GM18505 (cell line): Measurements from ENCODE around the gene FADS2.

Experiments used
- ATAC-seq: cut with Tn5 transposase; IDR thresholded peaks from one replicate; pipeline ENCODE4 v1.9.1; 2021; ENCODE audit not compliant: unreplicated experiment
- POLR2A ChIP-seq: IDR thresholded peaks from 4 replicates; pipeline ENCODE4 v1.6.1; 2011; ENCODE audit warnings: borderline replicate concordance; ENCODE audit not compliant: insufficient read depth, insufficient read length; ENCODE audit errors: extremely low read depth

FADS2 gene

DNA sequence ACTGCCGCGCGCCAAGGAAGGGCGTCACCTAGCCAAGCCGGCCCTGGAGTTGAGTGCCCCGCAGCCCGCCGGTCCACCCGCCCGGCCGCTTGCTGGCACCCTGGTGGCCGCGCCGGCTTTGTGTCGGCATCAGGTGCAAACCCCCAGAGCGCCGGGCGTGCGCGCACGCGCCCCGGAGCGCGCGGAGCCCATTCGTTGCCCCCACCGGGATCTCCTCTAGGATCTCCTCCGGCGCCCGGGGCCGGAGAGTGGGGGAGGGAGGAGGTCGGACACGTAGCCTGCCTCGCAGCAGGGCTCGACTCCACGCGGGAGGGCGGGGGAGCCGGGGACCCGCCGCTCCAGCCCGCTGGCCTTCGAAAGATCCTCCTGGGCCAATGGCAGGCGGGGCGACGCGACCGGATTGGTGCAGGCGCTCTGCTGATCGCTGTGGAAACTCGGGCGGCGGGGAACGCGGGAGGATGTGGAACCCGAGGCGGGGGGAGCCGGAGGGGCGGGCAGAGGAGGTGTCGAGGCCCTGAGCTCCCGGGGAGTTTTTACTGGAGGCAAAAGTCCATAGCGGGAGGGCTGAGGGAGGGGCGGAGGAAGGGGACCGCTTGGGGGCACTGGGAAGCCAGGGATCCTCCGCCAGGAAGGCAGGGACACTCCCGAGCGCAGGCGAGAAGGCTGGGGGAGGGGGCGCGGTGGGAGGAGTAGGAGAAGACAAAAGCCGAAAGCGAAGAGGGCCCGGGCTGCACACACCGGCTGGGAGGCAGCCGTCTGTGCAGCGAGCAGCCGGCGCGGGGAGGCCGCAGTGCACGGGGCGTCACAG lies at the start of gene FADS2:
FADS2 (plus strand) TSS at position 730 of the 808 bp plus-strand sequence. CDS start 91 bp downstream, outside the sequence.
- peak; percentile 76 for TF ChIP-seq POLR2A
- ATAC-seq, result peak; percentile 57

DNA sequence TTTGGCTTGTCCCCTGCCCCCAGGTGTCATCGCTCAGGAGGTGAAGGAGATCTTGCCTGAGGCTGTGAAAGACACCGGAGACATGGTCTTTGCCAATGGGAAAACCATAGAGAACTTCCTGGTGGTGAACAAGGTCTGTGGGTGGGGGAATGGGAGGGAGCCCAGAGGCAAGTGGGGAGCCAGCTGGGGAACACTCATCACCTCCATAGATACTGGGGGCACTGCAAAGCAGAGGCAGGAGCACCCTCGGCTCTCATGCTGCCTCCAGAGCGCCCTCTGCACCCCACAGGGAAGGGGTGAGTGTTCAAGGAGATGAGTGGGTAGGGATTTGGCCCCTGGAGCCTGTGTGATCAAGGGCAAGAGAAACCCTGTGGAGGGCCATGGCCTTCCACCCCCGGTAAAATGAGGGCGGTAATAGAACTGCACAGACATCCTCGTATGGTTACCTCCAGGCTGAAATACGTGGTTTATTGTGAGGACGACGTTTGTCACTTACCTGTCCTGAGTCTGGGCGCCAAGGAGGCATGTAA lies 49.7 kb upstream of the FADS2 start:
- no peak for ATAC-seq
- no peak for TF ChIP-seq POLR2A

DNA sequence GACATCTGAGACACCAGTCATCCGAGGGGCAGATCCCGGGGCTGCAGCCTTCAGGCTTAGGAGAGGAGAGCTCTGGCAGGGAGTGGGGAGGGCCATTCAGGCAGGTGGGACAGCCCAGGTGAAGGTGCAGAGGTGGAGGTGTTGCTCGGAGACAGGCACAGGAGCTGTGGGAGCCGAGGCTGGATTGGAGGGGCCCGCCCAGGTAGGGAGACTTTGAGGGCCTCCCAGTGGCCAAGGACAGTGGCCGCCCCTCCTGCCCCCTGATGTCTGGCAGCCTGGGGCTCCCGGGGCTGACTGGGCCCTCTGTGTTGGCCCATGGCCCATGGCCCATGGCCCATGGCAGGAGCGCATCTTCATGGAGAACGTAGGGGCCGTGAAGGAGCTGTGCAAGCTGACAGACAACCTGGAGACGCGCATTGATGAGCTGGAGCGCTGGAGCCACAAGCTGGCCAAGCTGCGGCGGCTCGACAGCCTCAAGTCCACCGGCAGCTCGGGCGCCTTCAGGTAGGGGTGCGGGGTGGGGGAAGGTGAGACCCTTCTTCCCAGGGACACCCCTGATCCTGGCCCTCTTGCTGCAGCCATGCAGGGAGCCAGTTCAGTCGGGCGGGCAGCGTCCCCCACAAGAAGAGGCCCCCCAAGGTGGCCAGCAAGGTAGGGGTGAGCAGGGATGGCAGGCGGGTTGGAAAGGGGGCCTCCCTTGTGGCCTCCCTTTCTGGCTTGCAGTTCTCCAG lies 49.0 kb upstream of the FADS2 start:
- TF ChIP-seq POLR2A, result no peak
- ATAC-seq, result no peak

DNA sequence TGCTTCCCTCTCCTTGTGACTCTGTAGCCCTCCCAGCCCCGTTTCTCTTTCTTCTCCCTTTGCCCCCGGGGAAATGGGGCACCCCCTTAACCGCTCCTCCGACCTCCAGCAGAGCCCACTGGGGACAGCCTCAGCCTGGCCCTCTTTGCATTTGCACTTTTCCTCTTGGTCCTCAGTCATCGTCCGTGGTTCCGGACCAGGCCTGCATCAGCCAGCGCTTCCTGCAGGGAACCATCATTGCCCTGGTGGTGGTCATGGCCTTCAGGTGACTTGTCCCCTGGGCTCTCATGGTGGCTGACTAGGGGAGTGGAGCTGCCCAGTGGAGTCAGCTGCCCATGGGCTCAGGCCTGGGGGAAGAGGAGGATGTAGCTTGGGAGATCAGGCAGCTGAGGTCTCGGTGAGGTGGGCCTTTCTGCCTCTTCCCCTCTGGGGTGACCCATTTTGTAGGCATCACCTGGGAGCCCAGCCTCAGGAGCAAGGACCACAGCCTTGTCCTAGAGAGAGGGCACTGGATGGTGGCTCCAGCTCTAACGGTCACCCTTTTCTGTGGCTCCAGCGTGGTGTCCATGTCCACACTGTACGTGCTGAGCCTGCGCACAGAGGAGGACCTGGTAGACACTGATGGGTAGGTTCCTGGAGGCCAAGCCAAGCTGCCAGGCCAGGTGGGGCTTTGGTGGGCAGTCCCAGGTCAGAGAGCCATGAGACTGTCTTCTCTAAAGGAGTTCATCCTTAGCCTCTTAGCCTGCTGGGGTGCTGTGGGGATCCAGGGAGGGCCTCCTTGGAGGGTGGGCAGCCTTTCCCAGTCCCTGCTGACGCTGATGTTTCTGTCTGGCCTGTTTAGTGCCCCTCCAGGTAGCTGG lies 48.2 kb upstream of the FADS2 start:
- no peak for TF ChIP-seq POLR2A
- no peak for ATAC-seq

DNA sequence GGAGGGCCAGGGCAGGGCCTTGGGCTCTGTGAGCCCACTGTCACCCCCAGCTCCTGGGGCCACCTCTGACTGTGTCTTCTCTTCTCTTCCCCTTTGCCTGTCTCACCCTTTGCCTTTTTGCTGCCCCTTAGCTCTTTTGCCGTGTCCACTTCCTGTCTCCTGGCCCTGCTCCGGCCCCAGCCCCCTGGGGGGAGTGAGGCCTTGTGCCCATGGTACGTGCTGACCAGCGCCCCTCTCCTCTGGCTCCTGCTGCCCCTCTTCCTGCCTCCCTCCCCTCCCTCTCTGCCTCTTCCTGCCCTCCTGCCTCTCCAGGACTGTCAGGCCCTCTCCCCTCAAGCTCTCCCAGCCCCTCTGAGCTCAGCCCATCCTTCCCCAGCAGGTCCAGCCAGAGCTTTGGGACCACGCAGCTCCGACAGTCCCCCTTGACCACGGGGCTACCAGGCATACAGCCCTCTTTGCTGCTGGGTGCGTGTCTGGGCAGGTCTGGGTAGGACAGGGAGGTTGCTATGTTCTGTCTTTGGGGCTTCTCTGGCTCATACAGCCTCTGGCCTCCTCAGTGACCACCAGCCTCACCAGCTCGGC lies 47.4 kb upstream of the FADS2 start:
- ATAC-seq, result no peak
- TF ChIP-seq POLR2A, result no peak

DNA sequence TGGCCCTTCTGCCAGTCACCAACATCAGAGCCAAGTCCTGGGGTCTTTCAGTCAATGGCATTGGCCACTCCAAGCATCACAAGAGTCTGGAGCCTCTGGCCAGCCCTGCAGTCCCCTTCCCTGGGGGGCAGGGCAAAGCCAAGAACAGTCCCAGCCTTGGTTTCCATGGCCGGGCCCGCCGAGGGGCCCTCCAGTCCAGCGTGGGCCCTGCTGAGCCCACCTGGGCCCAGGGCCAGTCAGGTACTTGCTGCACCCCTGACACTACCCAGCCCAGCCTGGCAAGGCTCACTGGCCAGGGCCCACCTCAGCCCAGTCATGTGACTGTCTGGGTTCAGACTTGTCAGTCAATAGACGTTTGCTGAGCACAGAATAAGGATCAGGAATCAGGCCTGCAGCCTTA lies 46.5 kb upstream of the FADS2 start:
- ATAC-seq, result no peak
- TF ChIP-seq POLR2A, result no peak

DNA sequence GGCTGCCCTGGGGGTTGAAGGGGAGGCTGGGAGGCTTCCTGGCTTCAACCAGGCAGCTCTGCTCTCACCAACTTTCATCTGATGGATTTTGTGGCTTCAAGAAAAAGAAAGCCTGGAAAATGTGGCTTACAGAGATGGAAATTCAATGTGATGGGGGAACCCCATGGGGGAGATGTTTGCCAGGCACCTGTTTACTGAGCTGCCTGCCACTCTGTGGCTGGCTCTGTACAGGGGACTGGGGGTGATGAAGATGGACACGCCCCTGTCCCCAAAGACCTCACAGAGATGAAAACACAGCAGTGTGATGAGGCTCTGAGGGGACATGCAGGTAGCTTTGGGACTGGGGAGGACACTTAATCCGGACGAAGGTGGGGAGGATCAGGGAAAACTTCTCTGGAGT lies 45.8 kb upstream of the FADS2 start:
- TF ChIP-seq POLR2A, result no peak
- no peak for ATAC-seq

DNA sequence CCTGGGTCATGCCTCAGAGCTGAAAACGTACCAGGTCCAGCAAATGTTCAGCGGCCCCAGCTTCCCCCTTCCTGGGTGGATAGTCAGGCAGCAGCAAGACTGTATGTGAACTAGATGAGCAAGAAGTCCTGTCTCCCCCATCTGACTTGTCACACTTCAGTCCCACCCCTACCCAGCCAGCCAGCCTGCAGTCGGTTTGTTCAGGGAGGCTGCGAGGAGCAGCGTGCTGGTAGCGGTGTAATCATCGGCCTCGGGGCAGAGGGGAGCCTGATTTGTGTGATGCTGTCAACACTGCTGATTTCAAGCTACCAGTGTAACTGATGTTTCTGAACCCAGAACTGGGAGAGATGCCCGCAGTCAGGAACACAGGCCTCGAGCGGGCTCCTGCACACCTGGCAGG lies 45.3 kb upstream of the FADS2 start:
- TF ChIP-seq POLR2A, result no peak
- no peak for ATAC-seq

DNA sequence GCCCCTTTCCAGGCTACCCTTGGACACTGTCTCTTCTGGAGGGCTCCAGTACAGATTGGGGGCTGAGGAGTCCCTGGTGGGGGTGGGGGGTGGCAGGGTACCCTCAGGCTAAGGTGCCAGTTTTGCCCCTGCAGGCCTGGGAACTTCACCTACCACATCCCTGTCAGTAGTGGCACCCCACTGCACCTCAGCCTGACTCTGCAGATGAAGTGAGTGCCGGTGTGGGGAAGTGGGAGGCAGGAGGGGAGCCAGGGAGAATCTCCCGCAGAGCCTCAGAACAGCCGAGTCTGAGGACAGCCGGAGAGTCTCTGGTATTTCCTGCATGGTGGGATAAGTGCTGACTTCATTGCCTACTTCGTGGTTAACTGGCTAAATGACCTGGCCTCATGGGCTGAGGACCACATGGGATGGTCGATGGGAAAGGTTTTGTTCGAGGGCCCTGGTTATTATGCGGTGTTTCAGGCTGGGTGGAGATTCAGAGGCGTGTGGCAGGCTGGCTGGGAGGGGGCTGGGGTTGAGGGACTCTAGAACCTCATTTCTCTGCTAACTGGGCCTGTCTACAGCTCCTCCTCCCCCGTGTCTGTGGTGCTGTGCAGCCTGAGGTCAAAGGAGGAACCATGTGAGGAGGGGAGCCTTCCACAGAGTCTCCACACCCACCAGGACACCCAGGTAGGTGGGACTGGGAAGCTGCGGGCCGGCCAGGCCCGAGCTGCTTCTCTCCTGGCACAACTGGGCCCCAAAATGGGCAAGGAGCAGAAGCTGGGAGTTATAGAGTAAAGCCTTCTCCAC lies 44.2 kb upstream of the FADS2 start:
- ATAC-seq, result no peak
- no peak for TF ChIP-seq POLR2A

DNA sequence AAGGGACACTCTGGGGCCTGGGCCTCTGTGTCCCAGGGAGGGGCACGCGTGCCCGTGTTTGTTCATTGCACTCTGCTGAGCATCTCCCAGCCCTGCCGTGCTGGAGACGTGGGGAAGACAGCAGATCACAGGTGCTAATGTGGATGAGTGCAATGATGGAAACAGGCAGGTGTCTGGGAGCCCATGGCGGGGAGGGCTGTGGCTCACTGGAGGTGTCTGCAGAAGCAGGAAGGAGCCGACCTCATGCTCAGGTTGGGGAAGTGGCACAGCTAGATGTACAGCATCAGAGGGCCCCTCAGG lies 43.6 kb upstream of the FADS2 start:
- no peak for ATAC-seq
- no peak for TF ChIP-seq POLR2A

DNA sequence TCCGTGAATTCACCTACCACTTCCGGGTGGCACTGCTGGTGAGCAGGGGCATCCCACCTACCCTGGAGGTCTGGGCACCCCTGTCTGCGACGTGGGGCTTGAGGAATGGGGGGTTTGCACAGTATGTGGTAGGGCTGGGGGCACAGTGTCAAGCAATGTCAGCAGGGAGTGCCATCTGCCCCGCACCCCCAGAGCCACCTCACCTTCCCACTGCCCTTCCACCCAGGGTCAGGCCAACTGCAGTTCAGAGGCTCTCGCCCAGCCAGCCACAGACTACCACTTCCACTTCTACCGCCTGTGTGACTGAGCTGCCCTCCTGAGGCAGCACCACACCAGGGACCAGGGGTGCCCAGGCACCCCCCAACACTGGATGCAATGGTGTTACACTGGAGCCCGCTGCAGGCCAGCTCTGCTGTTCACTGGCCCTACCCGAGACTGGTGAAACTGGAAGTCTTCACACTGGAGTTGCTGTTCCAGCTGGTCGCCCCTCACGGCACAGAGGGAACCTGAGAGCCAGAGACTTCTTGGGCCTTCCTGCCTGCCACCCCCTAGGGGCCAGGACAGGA lies 42.2 kb upstream of the FADS2 start:
- no peak for TF ChIP-seq POLR2A
- no peak for ATAC-seq

DNA sequence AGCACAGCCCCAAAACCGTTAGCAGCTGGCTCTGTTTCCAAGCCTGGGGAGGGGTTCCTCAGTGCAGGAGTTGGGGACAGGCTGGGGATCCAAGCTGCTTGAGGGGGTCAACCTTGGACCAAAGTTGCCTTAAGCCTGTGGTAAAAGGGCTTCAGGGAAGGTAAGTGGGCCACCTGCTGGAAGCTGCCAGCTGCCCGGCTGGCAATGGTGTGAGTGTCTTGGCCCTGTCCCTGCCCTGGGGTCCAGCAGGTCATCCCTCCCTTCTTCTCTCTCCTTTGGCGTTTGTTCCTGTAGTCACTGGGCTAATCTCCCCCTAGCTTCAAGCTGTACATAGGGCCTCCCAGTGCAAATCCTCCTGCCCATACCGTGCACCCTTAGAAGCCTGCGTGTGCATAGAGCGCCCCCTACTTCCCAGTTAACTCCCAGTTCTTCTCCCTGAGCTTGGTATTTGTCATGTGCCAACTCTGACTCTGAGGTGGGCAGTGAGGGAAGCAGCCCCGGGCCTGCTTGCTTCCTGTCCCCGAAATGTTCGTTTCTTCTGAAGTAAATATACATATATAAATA lies 40.1 kb upstream of the FADS2 start:
- TF ChIP-seq POLR2A, result no peak
- ATAC-seq, result no peak
